Lung (tissue), 12 donors: ENCODE measurements around the gene TMCC1. TPM values are rescaled to one million over a fixed set of nuclear protein-coding genes. Genes with fewer than 3 reads are reported as not detected.

Experiments used
- ATAC-seq: fragments of 200-7000 bp; cut with Tn5 transposase; one replicate; pipeline ENCODE4 v1.9.1; 2020; ENCODE audit warnings: moderate number of reproducible peaks; ENCODE audit not compliant: insufficient read depth, low FRiP score
- DNase-seq, 3 donors: peaks; one replicate each; pipeline ENCODE4 v3.0.0-alpha.2; 2013 to 2017
- H3K27ac ChIP-seq, 2 donors: one replicate each; pipeline ENCODE4 v1.5.1; 2013; ENCODE audit warnings: mild to moderate bottlenecking in 2 of 2, moderate library complexity in 2 of 2, control low read depth in 1 of 2, inconsistent platforms in 1 of 2, low read depth in 1 of 2, low read length in 1 of 2
- H3K27me3 ChIP-seq, 3 donors: one replicate each; pipeline ENCODE4 v1.5.1; 2013; ENCODE audit warnings: low read length in 2 of 3; ENCODE audit not compliant: control insufficient read depth in 3 of 3, insufficient read depth in 3 of 3
- H3K36me3 ChIP-seq, 4 donors: one replicate each; pipeline ENCODE4 v1.5.1; 2013; ENCODE audit warnings: low read length in 4 of 4, mild to moderate bottlenecking in 1 of 4, moderate library complexity in 1 of 4; ENCODE audit not compliant: control insufficient read depth in 4 of 4, insufficient read depth in 4 of 4
- H3K4me1 ChIP-seq, 5 donors: one replicate each; pipeline ENCODE4 v1.5.1; 2013; ENCODE audit warnings: low read length in 5 of 5, mild to moderate bottlenecking in 2 of 5, moderate library complexity in 1 of 5; ENCODE audit not compliant: control insufficient read depth in 5 of 5, insufficient read depth in 5 of 5
- H3K4me3 ChIP-seq: one replicate; pipeline ENCODE4 v1.5.1; 2013; ENCODE audit warnings: mild to moderate bottlenecking, control low read depth, moderate library complexity
- H3K9ac ChIP-seq, 2 donors: one replicate each; pipeline ENCODE4 v1.5.1; 2013; ENCODE audit warnings: low read length in 2 of 2, control low read depth in 1 of 2; ENCODE audit not compliant: insufficient read depth in 1 of 2
- H3K9me3 ChIP-seq, 4 donors: one replicate each; pipeline ENCODE4 v1.5.1; 2013; ENCODE audit warnings: low read length in 3 of 4, mild to moderate bottlenecking in 1 of 4, moderate library complexity in 1 of 4; ENCODE audit not compliant: control insufficient read depth in 4 of 4, insufficient read depth in 3 of 4
- CTCF ChIP-seq: IDR thresholded peaks from 2 replicates; pipeline ENCODE4 v1.5.1; 2012; ENCODE audit warnings: mild to moderate bottlenecking; ENCODE audit errors: control extremely low read depth, extremely low read depth
- WGBS, 2 donors: extraction: QIAGEN DNeasy Blood & Tissue Kit; methylation state at CpG; one replicate each; pipeline ENCODE4 v1.1.7; 2013; 5-methylcytosine and 5-hydroxymethylcytosine counted together
- polyA plus RNA-seq, 2 donors: library from polyadenylated mRNA; stranded (reverse); fragments of 200-250 nt; gene quantifications; one replicate each; pipeline ENCODE4 v1.2.1, GENCODE V29; 2013
- total RNA-seq, 2 donors: library from RNA; depleted of rRNA in 1 of 2; stranded (reverse); fragments of >200 nt in 1 of 2; gene quantifications; one replicate each; pipeline ENCODE4 v1.2.1, GENCODE V29; 2014 to 2021
- donor health status: control.
- donor health status: control.
- donor health status: Bipolar disorder and iron deficiency.
- donor health status: healthy.
- donor health status: DM: yes; HTN: yes; CAD: no.

Gene TMCC1
- total and polyA plus RNA-seq, 4 donors, result 8.7 to 39.4 (median 22.8) TPM

- Histone ChIP-seq H3K27me3 (no peaks in the 10 kb centered on the region), H3K36me3 (peaks cover 0 to 5% (median 2%) of the 10 kb centered on the region in 4 donors), H3K4me1 (peaks cover 0 to 5% (median 2%) of the 10 kb centered on the region in 5 donors), H3K27ac (no peak overlapping the region), H3K9me3 (no peaks in the 10 kb centered on the region), H3K4me3 (no peak overlapping the region), H3K9ac (no peak overlapping the region)
- 59 to 74% methylated on average over 2 of the region's 2 CpGs for WGBS, 2 donors
- peak in 2 of 3 donors; percentile 74 to 79 for DNase-seq
- TF ChIP-seq CTCF, result no peak
- no peak for ATAC-seq
Measured at GRCh38 chr3:129855170-129855831, 38.2 kb downstream of the TMCC1 start.

- no peak overlapping the region for H3K27ac ChIP-seq
- WGBS, 2 donors, result 96 to 100% methylated on average over 1 of the region's 1 CpG
- peaks cover 0 to 5% (median 2%) of the 10 kb centered on the region in 4 donors for H3K36me3 ChIP-seq
Measured at GRCh38 chr3:129854460-129854859, 39.1 kb downstream of the TMCC1 start.

GRCh38 chr3:129845956-129846355, 47.6 kb downstream of the TMCC1 start:
- DNase-seq (no peak), ATAC-seq (no peak)
- Histone ChIP-seq H3K4me3 (no peak overlapping the region), H3K27ac (no peak overlapping the region), H3K9ac (no peak overlapping the region), H3K9me3 (peaks cover 0 to 4% (median 2%) of the 10 kb centered on the region in 4 donors), H3K4me1 (peaks cover 0 to 3% (median 0%) of the 10 kb centered on the region in 5 donors), H3K27me3 (no peaks in the 10 kb centered on the region), H3K36me3 (peaks cover 0 to 20% (median under 1%) of the 10 kb centered on the region in 4 donors)
- no peak for TF ChIP-seq CTCF
- WGBS, 2 donors, result 84 to 92% methylated on average over 2 of the region's 2 CpGs

More at GRCh38 chr3:129854460-129854859, 39.1 kb downstream of the TMCC1 start:
- Histone ChIP-seq H3K9me3 (no peaks in the 10 kb centered on the region), H3K27me3 (no peaks in the 10 kb centered on the region), H3K4me3 (no peak overlapping the region), H3K9ac (no peak overlapping the region), H3K4me1 (peaks cover 0 to 5% (median 2%) of the 10 kb centered on the region in 5 donors)
- ATAC-seq (no peak), DNase-seq (no peak)
- TF ChIP-seq CTCF, result no peak
